GM19240 (cell line): ENCODE measurements around the gene TCEANC2.
"Not testable (repeated sequence)": the region's sequence is repeated elsewhere in the genome, so short reads cannot be mapped to it uniquely, and the experiment has no call there.

Source experiments
- DNase-seq: peaks from one replicate; pipeline ENCODE4 v3.0.0; 2011; ENCODE audit warnings: low spot score; ENCODE audit not compliant: insufficient read length

TCEANC2 gene

DNA sequence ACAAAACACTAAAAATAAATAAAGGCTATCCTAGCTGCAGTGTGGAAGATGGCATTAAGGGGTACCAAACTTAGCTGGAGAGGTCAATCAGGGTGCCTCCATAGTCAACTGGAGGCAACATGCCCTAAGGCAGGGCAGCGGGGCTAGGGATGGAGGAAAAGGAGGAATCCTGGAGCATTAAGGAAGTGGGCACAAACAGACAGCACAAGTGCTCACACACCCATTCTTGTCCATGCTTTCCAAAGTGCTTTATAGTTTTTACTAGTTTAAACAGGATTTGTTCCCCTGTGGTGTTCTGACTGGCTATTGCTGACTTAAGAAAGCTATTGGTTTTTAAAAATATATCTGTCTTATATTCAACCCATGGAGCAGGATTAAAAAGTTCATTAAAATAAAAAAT, 33.3 kb downstream of the TCEANC2 start:
- no peak for DNase-seq

DNA sequence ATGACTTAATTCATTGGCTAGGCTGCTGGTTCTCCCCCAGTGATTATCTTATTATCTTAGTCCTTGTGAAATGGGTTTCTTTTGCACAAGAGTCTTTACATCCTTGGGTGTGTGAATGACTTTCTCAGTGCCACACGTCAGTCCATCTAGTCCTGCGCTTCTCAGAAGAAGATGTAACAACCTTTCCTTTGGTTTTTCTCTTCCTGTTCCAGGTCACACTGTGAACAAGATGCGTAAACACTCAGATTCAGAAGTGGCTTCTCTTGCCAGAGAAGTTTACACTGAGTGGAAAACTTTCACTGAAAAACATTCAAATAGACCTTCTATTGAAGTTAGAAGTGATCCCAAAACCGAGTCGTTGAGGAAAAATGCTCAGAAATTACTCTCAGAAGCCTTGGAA, 35.0 kb downstream of the TCEANC2 start:
- no peak for DNase-seq

DNA sequence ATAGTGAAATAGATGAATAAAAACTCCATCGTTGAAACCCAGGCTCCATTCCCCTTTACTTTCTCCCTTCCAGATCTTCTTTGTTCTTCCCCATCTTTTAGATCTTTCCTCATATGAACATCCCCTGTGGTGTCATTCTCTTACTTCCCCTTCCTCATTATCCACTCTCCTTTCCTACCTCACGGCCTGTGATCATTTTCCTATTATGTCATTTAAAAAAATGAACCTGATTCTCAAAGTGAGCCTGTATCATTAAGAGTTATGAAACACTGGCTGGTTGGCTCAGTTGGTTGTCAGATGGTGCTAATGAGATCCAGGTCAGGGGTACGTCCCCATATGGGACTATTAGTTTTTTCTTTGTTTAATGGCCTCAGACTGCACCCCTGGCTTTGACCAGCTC, 38.3 kb downstream of the TCEANC2 start:
- no peak for DNase-seq

DNA sequence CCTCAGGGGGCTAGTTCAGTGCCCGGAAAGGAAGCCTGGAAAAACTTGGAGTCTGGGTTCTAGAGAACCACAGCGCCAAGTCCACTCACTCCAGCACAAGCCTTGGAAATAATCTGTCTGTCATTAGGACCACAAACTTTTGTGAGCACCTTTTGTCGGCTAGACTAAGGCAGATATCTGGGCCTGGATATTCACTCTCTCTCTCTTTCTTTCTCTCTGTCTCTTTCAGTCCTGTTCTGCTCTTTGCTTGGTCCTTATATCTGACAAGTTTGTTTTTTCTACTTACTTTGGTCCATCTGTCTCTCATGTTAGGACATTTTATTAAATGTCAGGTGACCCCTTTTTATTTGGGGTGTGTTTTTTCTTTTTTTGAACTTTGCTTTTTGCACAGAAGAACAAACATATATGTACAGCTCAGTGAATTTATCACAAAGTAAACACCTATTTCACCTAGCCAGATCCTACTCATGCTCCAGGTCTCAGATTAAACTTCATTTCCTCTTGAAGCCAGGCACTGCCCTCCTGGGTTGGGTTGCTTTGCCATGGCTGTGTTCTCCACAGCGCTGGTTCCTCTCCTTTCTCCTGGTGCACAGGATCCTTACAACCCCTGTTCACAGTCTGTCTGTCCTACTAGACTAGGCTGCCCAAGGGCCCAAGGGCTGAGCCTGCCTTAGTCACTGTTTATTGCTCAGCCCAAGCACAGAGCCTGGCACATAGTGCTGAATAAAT, 40.8 kb downstream of the TCEANC2 start:
- DNase-seq = no peak

DNA sequence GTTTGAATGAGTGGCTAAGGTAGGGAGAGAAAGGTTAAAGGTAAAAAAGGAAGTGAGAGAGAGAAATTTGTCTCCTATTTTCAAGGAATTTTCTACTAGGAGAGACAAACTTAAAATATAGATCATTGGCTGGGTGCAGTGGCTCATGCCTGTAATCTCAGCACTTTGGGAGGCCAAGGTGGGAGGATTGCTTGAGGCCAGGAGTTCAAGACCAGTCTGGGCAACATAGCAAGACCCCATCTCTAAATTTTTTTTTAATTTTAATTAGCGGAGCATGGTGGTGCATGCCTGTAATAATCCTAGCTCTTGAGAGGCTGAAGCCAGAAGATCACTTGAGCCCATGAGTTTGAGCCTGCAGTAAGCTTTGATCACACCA, 41.3 kb downstream of the TCEANC2 start:
- DNase-seq = not testable (repeated sequence)

DNA sequence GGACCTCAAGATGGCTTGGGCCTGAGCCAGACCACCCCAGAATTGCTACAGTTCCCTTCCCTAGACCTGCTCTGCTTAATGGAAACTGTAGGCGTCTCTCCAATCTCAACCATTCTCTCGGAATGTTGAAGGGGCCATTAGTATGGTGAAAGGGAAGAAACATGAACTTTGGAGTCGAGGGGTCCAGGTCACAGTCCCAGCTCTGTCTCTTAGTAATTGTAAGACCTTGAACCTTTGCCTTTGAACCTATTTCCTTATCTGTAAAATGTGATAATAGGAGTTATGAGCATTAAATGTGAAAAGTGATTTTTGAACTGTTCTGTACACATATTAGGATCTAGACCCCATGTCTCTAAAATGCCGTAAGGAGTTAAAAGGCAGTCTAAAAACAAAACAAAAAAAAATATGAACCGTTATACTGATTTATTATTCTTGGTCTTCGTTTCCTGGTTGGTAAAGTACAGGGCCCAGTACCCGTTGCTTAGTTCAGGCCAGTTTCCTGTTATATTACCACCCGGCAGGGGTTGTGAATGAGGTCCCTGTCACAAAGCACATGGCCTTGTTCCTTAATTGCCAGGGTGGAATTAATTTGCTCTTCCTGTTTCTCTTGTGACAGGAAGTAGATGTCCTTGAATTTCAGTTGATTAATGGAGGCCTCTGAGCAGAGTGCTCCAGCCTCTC, 42.3 kb downstream of the TCEANC2 start:
- DNase-seq = no peak

DNA sequence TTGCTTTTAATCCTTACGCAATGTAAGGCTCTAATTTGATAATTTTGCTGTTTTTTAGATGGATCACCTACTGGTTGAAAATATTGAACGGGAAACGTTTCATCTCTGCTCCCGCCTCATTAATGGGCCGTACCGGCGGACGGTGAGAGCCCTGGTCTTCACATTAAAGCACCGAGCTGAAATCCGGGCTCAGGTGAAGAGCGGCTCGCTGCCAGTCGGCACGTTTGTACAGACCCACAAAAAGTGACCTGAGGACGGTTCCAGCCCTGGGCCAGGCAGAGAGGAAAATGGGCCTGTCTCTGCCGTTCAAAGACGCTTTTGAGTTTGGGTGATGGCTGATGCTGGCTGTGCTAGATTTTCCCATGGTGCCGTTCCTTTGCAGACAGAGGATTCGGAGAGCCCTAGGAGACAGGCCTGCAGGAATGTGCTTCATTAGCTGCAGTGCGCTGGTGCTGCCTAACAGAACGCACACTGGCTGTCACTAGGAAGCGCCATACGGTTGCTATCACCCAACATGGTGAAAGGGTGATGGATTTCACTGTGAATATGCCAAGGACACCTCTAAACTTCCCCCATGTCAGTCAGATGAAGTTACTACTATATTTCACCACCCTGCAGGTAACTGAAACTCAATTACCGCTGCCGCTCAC, 42.9 kb downstream of the TCEANC2 start:
- DNase-seq = no peak

DNA sequence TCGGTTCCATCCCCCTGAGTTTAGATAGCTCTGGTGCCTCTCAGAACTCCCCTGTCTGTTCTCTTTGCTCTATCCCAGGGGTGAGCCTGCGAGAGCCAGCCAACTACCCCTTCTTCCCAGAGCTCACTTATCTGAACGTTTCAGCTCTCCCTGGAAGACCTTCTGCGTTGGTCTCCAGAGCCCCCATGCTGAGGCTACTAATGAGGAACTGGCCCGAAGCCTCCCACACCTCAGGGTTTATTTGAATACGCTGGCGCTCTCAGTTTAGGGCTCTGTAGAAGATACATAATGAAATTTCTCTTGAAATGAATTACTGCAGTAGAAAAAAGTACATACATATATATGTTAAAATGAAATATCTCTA, 43.5 kb downstream of the TCEANC2 start:
- DNase-seq = no peak

DNA sequence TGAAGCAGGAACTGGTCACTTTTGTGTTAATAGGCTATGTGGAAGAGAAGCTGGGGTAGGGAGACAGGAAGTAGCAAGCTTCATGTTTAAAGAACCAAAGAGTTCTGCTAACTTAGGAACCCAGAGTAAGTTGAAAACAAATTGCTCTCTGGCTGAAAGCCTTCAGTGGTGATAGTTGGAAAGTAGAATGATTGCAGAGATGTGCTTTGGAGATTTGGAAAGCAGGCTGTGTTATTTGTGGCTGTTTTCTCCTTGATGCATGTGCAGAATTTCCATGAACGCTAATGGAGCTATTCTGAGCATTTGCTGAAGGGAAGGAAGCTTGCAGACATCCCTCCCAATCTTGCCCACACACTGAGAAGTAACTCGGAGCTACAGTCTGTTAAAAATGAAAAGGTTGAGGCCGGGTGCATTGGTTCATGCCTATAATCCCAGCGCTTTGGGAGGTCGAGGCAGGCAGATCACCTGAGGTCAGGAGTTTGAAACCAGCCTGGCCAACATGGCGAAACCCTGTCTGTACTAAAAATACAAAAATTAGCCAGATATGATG, 45.7 kb downstream of the TCEANC2 start:
- no peak for DNase-seq

DNA sequence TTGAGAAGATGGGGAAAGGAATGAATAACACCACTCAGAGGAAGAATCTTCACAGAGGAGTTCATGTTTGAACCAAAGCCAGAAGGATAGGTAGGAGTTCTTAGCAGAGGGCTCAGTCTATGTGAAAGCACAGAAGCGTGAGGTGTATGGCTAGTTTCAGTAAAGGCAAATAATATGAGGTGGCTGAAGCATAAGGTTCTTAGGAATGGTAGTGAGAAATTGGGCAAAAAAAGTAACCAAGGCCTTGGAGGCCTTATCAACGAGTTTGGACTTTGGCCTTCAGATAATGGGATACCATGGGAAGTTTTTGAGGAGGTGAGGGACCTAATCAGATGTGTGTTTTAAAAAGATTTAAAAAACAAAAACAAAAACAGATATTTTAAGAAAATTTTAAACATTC, 47.1 kb downstream of the TCEANC2 start:
- DNase-seq = no peak

DNA sequence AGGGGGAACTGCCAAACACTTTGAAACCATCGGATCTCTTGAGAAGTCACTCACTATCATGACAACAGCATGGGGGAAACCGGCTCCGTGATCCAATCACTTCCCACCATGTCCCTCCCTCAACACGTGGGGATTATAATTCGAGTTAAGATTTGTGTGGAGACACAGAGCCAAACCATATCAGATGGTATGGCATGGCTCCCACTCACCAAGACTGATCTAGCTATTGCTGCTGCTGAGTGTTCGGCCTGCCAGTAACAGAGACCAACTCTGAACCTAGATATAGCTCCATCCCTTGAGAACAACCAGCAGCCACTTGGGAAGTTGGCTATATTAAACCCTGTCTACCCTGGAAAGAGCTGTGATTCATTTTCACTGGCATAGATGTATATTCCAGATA, 50.0 kb downstream of the TCEANC2 start:
- no peak for DNase-seq

DNA sequence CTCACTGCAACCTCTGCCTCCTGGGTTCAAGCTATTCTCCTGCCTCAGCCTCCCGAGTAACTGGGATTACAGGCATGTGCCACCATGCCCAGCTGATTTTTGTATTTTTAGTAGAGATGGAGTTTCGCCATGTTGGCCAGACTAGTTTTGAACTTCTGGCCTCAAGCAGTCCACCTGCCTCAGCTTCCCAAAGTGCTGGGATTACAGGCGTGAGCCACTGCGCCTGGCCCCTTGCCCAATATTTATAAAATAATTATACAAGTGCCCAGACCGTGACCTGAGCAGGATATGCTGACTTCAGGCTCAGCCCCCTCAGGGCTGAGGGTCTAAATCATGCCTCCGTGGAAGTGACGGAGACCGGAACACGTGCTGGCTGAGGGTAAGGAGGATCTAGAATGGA, 51.2 kb downstream of the TCEANC2 start:
- DNase-seq = not testable (repeated sequence)

DNA sequence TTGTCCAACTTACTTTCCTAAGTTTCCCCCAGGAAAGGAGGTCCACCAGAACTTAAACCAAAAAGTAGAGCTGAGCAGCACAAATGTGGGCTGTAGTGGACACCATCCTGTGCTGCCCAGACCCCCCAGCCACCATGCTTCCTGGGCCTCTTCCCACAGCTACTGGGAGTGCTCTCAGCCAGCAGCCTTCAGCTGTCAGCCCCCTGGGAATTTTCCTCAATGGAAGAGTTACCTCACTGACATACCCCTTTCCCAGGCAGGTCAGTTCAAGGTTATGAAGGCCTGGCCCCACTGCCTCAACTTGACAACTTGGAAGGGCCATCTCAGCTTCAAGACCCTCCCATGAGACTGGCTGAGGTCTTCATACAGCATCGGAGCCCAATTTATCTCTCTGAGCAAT, 51.7 kb downstream of the TCEANC2 start:
- no peak for DNase-seq

DNA sequence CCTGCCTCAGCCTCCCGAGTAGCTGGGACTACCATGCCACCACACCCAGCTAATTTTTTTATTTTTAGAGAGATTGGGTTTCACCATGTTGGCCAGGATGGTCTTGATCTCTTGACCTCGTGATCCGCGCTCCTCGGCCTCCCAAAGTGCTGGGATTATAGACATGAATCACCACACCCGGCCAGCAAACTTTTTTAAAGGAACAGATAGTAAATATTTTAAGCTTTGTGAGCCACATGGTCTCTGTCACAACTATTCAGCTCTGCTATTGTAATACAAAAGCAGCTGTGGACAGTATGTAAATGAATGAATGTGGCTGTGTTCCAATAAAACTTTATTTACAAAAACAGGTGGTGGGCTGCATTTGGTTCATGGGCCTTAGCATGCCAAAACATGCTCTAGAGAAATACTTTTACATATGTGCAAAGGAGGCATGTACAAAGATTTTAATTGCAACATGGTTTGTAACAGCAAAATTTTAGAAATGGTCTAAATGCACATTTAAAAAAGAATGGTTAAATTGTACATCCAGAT, 52.4 kb downstream of the TCEANC2 start:
- DNase-seq = no peak

DNA sequence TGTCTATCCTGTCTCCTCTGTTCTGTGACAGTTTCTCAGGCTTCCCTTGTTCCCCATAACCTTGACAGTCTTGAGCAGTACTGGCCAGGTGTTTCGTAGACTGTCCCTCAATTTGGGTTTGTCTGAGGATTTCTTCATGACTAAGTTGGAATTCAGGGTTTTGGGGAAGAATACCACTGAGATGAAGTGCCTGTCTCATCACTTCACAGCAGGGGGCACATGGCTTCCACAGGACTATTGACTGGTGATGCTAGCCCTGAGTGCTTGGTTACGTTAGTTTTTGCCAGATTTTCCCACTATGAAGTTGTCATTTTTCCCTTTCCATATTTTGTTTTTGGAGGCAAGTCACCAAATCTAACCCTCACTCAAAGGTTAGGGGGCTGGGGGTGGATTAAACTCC, 53.7 kb downstream of the TCEANC2 start:
- DNase-seq = no peak

DNA sequence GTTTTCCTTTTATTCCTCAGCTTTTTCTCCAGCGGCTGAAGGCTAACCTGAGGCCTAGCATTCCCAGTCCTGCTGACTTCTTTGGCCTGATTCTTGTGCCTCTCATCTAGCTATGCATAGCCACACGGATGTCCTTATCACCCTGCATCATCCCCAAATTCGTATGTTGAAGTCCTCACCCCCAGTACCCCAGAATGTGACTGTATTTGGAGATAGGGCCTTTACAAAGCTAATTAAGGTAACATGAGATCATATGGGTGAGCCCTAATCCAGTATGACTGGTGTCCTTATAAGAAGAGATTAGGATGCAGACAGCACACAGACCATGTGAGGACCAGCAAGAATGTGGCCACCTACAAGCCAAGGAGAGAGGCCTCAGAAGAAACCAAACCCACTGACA, 54.7 kb downstream of the TCEANC2 start:
- no peak for DNase-seq

DNA sequence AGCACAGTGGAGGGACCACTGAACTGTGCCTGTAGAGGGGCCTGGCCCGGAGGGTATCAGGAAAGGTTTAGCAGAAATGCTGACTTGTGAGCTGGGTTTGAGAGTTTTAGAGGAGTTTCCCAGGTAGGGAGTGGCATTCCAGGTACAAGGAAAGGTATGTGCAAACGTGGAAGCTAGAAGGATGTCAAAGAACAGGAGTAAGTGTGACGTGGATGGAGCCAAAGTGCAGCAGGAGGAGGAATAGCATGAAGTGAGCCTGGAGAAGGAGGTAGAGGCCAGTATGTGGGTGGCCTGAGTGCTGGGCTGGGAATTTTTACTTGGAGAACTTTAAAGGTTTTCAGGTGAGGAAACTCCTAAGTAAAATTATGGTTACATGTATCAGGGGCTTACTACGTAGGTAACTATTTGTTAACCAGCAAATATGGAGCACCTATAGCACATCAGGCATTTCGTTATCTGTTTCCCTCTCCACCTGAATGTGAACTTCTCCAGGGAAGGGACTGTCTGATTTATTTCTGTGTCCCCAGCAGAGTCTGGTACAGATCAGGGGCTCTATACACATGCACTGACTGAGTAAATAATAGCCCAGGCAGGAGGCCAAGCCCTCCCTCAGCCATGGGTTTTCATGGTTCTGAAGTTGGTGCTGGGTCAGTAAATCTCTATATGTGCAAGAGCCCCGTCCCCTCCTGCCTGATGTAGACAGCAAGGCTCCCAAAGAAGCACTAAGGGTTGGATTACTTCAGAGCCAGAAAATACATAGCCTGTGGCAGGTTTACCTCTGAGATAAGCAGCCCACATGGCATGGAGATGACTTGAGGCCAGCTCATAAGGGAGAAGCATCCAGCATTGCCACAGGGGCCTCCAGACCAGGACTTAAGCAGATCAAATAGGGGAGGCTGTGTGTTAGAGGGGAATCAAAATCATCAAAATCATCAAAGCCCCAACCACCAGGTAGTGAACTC, 56.0 kb downstream of the TCEANC2 start:
- DNase-seq = no peak

DNA sequence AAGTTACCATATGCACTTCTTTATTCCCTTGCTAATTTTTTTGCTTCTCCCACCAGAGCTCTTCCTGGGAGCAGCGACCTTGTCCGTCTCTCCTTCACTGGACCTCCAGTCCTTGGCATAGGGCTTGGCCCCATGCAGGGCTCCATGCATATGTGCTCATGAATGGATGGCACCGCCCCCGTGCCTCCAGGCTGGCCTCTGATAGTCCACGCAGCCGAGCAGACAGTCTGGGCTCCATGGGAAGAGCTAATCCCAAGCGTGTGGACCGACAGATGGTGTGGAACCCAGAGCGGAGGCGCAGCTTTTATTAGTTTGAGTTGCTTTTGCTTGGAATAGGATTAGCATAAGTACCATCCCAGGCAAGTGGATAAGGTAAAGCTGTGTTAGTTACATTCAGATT, 57.6 kb downstream of the TCEANC2 start:
- no peak for DNase-seq

DNA sequence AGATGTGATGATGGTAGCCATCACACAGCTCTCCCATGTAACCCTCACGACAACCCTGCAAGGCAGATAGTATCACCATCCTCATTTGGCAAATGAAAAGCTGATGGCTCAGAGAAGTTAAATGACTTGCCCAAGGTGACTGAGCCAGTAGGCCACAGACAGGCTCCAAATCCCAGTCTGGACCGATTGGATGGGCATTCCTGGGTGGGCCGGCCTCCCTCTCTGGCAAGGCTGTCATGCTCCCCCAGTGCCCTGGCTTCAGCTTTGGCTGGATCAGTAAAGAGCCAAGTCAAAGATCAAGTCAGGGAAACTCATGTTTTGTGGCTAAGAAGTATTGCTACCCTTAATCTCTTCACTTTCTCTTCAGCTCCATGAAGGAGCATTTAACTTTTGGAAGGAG, 58.2 kb downstream of the TCEANC2 start:
- no peak for DNase-seq

DNA sequence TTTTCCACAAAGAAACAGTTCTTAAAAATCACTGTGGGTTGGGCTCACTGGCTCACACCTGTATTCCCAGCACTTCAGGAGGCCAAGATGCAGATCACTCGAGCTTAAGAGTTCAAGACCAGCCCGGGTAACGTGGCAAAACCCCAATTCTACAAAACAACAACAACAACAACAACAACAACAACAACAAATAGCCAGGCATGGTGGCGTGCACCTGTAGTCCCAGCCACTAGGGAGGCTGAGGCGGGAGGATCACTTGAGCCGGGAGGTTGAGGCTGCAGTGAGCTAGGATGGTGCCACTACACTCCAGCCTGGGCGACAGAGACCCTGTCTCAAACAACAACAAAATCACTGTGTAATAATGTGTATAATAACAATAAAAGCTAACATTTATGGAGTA, 58.6 kb downstream of the TCEANC2 start:
- no peak for DNase-seq

DNA sequence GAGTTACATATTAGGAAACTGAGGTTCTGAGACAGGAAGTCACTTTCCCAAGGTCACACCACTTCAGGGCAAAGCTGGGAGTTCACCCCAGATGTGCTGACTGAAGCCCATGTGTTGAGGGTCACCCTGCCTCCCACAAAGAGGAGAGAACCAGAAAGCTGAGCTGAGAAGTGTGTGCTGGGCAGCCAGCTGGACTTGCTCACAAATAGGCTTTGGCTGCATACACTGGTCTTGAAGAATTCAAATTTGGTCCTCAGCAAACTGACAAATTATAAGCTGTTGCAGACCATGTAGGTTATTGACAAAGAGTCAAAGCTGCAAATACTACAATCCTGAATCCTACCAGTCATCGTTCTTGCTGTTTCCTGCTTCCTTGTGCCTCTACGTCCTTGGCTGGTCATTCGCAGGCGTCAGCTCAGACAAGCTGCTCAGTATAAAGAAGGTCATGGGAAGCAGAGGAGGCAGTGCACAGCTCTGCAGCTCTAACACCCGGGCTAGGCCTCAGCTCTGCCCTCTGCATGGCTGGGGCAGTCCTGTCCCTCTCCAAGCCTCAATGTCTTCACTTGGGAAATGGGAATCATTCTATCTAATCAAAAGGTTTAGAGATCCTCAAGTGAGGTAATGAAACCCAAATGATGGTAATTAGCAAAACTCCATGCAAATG, 59.4 kb downstream of the TCEANC2 start:
- no peak for DNase-seq
